K562 (cell line): ENCODE results near the gene AMT. TPM values are rescaled to one million over a fixed set of nuclear protein-coding genes. Genes with fewer than 3 reads are reported as not detected.

Experiments used
- ATF1 ChIP-seq, 2 experiments: fragments of 450-650 bp in 1 of 2; IDR thresholded peaks; 2 replicates each; pipeline ENCODE4 v1.6.1; 2016; ENCODE audit warnings: missing compliant biosample characterization in 1 of 2, missing genetic modification characterization in 1 of 2
- BRD9 ChIP-seq: fragments of 450-650 bp; IDR thresholded peaks from 2 replicates; pipeline ENCODE4 v1.6.1; 2018; ENCODE audit warnings: low read depth; ENCODE audit not compliant: partially characterized antibody
- E2F6 ChIP-seq, 2 experiments: IDR thresholded peaks; 2 replicates each; pipeline ENCODE4 v1.6.1; 2011; ENCODE audit warnings: borderline replicate concordance in 1 of 2, control low read depth in 1 of 2, low read depth in 1 of 2, low read length in 1 of 2, mild to moderate bottlenecking in 1 of 2, mixed read lengths in 1 of 2, moderate library complexity in 1 of 2; ENCODE audit not compliant: insufficient read depth in 1 of 2, insufficient read length in 1 of 2, poor library complexity in 1 of 2, severe bottlenecking in 1 of 2; ENCODE audit errors: extremely low read depth in 1 of 2
- EGR1 ChIP-seq: fragments of 450-650 bp; conservative IDR thresholded peaks from 2 replicates; pipeline ENCODE4 v1.6.1; 2017; ENCODE audit warnings: mild to moderate bottlenecking
- HMG20A ChIP-seq: fragments of 450-650 bp; formaldehyde crosslinking; conservative IDR thresholded peaks from 2 replicates; pipeline ENCODE4 v1.4.0; 2020; ENCODE audit warnings: mild to moderate bottlenecking, mixed read lengths
- IFI16 ChIP-seq: fragments of 250-450 bp; sonication (Bioruptor Pico); IDR thresholded peaks from 2 replicates; pipeline ENCODE4 v2.1.2; 2022; ENCODE audit warnings: mild to moderate bottlenecking, inconsistent platforms
- KLF13 ChIP-seq: fragments of 450-650 bp; IDR thresholded peaks from 2 replicates; pipeline ENCODE4 v1.6.1; 2016; ENCODE audit warnings: missing genetic modification characterization, low read depth, mild to moderate bottlenecking, missing compliant biosample characterization, moderate library complexity, borderline replicate concordance
- MYBL2 ChIP-seq, 2 experiments: fragments of 450-650 bp in 1 of 2; sonication (generic) in 1 of 2; formaldehyde crosslinking in 1 of 2; IDR thresholded peaks; 2 replicates each; pipeline versions ENCODE4 v1.6.1 to v1.8.1; 2017 to 2022; ENCODE audit warnings: borderline replicate concordance in 1 of 2, inconsistent platforms in 1 of 2, low read depth in 1 of 2, mild to moderate bottlenecking in 1 of 2, missing genetic modification reagents in 1 of 2, moderate library complexity in 1 of 2
- POU5F1 ChIP-seq: fragments of 150-350 bp; IDR thresholded peaks from 2 replicates; pipeline ENCODE4 v1.6.1; 2014; ENCODE audit warnings: borderline replicate concordance, low read length, low read depth, mild to moderate bottlenecking; ENCODE audit not compliant: partially characterized antibody
- REST ChIP-seq, 2 experiments: fragments of 450-650 bp; formaldehyde crosslinking in 1 of 2; IDR thresholded peaks; 2 replicates each; pipeline versions ENCODE4 v1.4.0 to v1.6.1; 2014 to 2020; ENCODE audit warnings: mild to moderate bottlenecking in 2 of 2, borderline replicate concordance in 1 of 2, low read depth in 1 of 2
- SNIP1 ChIP-seq: fragments of 450-650 bp; IDR thresholded peaks from 2 replicates; pipeline ENCODE4 v1.7.1; 2017; ENCODE audit warnings: low read depth, mild to moderate bottlenecking
- ZNF146 ChIP-seq: IDR thresholded peaks from one replicate; pipeline ENCODE4 v1.6.1; 2018; ENCODE audit warnings: missing compliant biosample characterization; ENCODE audit not compliant: unreplicated experiment
- ZNF589 ChIP-seq: fragments of 200-800 bp; sonication (Bioruptor generic); IDR thresholded peaks from 2 replicates; pipeline ENCODE4 v1.6.1; 2016; ENCODE audit warnings: low read depth, missing genetic modification characterization, missing compliant biosample characterization
- polyA plus RNA-seq, 8 experiments: library from polyadenylated mRNA; depleted of rRNA in 4 of 8; stranded (reverse) in 5 of 8; unstranded in 3 of 8; fragments of >200 nt; fragmentation: Nextera tagmentation in 2 of 8; fragmentation: Illumina TruSeq in 1 of 8; extraction: Ambion mirVana in 2 of 8; extraction: Trizol in 1 of 8; gene quantifications; 2 replicates each; pipeline versions ENCODE4 v1.2.1 to v1.2.3, GENCODE V29; 2011 to 2014; ENCODE audit warnings: inconsistent platforms in 1 of 8, missing spikeins in 1 of 8
- total RNA-seq, 7 experiments: library from RNA; depleted of rRNA in 6 of 7; stranded (reverse); fragments of >200 nt in 6 of 7; fragmentation: Illumina TruSeq in 2 of 7; extraction: Trizol in 2 of 7; gene quantifications; 2 replicates each; pipeline versions ENCODE4 v1.2.1 to v1.2.3, GENCODE V29; 2011 to 2021; ENCODE audit warnings: low replicate concordance in 1 of 7

AMT gene
- total and polyA plus RNA-seq, 9 of the 15 experiments (the other 6 are each of a cell fraction or from before 2014, with no cell fraction given): 0.14 to 2.1 (median 0.52) TPM

- TF ChIP-seq ZNF589 (CRISPR knock-in tag) (no peak), SNIP1 (no peak), POU5F1 (peak; percentile 8), HMG20A (CRISPR knock-in tag) (no peak), REST (IDR thresholded peaks at IDR 0.05; ENCODE audit: borderline replicate concordance) (peak; percentile 78), REST (CRISPR knock-in tag; IDR thresholded peaks at IDR 0.05; ENCODE audit: low read depth) (no peak), ATF1 (CRISPR knock-in tag; IDR thresholded peaks at IDR 0.05) (no peak), ATF1 (tag; IDR thresholded peaks at IDR 0.05) (peak; percentile 54), MYBL2 (IDR thresholded peaks at IDR 0.05; ENCODE audit: low read depth) (no peak), MYBL2 (CRISPR knock-in tag; IDR thresholded peaks at IDR 0.05; ENCODE audit: borderline replicate concordance) (no peak), IFI16 (CRISPR knock-in tag) (no peak), ZNF146 (no peak), EGR1 (peak; percentile 31; the same call in 1 of the 2 replicates), E2F6 (IDR thresholded peaks at IDR 0.05; ENCODE audit: borderline replicate concordance in 1 of 2, extremely low read depth in 1 of 2, insufficient read depth in 1 of 2, insufficient read length in 1 of 2, low read depth in 1 of 2, low read length in 1 of 2, poor library complexity in 1 of 2, severe bottlenecking in 1 of 2) (peak; percentile 34 to 69), KLF13 (0 out of 2 replicates have a peak, but pooled peaks have one; percentile 26), BRD9 (no peak)
Observed at GRCh38 chr3:49469936-49470713, 47.9 kb upstream of the AMT start, which contains the start of gene DAG1 (continued).
